Frontal cortex (tissue), 4 donors: ENCODE data around the gene NSUN3. TPM values are rescaled to one million over a fixed set of nuclear protein-coding genes. Genes with fewer than 3 reads are reported as not detected.
A peak's percentile ranks its signal among the peaks of the same experiment; 100 is the strongest.
"Not testable (repeated sequence)": the region's sequence is repeated elsewhere in the genome, so short reads cannot be mapped to it uniquely, and the experiment has no call there.

Experiments
- DNase-seq, 2 donors: peaks; one replicate each; pipeline ENCODE4 v3.0.0; 2012; ENCODE audit warnings: low spot score in 2 of 2
- FAIRE-seq: peaks from 2 replicates; lab custom pipeline; 2012; peaks lifted over from hg19 to GRCh38; lab: Jason Lieb, UNC
- total RNA-seq: library from RNA; depleted of rRNA; stranded (reverse); fragments of >200 nt; gene quantifications from one replicate; pipeline ENCODE4 v1.2.3, GENCODE V29; 2014
- donor health status: control.
- donor health status: control.
- donor health status: control.

NSUN3 gene
- total RNA-seq, 1 donor from 2014 or later, result 26.9 TPM

DNA sequence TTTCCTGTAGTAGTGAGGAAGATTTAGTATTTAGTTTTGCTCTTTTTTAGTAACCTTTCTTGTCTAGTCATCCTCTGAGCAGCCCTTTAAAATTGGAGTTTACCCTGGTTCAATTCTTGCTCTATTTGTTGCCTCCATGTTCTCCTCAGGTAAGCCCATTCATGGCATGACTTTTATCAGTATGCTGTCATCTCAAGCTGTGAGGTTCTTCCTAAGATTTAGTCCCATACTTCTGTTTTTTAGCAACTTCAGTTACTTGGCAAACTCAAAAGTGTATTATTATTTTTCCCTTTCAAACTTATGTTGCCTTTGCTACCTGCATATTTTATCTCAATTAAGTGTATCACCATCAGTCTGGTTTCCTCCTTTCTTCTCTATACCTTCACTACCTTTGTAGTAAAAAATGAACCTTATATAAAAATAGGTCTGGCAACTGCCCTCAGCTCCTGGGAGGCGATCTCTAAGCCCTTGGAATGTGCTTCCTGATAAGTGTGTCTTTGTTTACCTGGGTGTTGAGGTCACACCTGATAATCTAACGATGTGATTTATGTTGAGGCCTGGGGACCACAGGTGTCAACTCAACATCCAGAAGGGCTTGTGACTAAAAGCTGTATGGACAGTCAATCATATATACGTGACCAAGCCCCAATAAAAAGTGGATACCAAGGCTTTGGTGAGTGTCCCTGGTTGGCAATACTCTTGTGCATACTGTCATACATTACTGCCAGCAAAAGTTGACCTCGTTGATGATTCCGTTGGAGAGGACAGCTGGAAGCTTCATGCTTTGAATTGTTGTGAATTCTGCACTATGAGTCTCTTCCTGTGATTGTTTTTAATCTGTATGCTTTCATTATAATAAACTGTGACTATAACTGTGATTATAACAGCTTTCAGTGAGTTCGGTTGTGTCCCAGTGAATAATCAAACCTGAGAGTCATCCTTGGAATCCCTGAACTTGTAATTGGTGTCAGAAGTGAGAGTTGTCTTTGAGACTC, 3.9 kb downstream of the NSUN3 start:
- FAIRE-seq, result no peak

DNA sequence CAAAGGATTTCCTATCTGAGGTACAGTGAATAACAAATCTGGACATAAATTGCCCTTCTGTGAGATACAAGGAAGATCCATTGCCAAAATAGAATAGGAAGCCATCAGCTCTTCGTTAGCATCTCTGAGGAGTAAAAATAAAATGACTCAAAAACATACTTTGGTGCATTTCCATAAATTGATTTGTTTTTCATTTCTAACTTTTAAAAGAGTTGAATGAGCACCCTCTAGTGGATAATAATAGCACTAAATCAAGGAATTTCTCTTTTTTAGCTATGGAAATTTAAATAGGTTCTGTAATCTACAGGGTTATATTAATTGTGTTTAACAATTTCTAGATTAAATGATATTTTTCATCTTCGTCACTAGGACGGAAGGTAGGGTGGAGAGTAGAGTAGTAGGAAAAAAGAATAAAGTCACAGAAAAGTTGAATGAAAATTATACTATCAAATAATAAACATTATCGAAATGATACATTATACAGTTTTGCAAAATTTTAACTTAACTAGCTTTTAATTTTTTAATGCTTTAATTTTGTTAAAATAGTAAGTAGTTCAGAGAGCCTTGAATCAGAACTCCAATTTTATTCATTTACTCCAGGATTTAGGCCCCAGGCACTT, 6.4 kb downstream of the NSUN3 start:
- FAIRE-seq, result peak; percentile 89
- peak in 1 of 2 donors; percentile 6 for DNase-seq

More for the DNA sequence above, 3.9 kb downstream of the NSUN3 start:
- no peak for DNase-seq

DNA sequence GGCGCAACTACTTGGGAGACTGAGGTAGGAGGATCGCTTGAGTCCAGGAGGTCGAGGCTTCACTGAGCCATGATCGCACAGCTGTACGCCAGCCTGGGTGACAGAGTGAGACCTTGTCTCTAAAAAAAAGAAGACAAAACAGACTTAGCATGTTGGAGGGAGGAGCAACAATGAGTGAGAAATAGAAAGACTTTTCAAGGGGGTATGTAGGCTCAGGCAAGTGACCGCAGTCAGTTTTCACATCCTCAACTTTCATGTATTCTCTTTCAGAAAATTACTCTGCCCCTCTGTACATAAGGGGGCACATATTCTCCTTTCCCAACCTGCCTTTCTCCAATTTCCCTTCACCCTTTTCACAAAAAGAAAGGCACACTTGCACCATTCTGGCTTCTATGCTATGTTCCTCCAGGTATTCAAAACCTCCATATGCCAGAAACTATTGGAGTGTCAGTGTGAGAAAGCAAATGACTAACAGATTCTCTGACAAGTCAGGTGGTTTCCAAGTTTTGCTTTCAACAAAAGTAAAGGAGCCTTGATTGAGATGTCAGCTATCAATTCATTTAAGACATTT, 7.6 kb downstream of the NSUN3 start:
- DNase-seq, result no peak
- FAIRE-seq, result no peak

DNA sequence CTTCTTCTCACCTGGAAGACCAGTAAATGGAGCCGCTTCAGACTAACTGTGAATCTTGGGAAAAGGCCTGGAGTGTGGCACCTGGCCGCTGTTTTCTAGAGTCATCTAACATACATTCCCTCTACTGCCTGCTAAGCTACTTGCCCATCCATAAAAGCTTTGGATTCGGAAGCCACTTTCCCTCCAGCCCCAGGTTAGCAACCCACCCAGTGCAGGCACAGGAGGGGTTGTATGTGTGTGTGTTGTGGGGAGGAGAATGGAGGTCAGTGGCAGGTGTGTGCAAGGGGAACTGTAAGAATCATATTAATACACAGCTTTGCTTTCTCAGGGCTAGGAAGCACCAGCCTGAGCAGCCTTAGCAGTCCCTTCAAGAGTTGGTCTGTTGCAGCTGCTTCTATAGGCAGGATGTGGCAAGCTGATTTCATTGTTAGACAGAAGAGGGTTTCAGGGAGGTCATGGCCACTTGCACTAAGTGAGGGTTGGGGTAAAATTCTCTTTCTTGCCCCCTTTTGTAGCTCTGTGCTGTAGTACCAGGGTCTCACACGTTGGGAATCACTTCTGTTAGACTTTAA, 8.9 kb downstream of the NSUN3 start:
- DNase-seq (no peak), FAIRE-seq (no peak)

DNA sequence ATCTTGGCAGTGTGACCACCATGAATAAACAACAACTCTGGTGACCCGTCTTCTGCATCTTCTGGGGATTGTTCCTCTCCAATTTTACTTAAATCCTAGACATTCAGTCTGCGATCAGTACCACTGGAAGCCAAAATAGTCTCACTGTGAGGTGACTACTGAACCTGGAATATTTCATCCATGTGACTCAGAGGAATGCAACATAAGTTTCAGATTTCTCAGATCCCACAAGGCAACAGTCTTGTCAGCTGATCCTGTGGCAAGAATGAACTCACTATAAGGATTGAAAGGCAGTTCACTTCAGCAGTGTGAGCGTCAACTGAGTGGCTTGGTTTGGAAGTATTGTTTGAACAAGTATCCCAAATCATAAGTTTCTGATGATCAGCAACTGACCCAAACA, 13.2 kb downstream of the NSUN3 start:
- FAIRE-seq (no peak), DNase-seq (no peak)

DNA sequence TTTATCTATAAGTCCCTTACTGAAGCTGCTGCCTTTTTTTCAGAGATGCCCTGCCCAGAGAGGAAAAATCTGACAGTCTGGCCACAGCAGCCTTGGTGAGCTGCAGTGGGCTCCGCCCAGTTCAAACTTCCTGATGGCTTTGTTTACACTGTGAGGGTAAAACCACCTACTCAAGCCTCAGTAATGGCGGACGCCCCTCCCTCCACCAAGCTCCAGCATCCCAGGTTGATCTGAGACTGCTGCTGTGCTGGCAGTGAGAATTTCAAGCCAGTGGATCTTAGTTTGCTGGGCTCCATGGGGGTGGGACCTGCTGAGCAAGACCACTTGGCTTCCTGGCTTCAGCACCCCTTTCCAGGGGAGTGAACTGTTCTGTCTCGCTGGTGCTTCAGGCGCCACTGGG, 17.7 kb downstream of the NSUN3 start:
- not testable (repeated sequence) for FAIRE-seq, DNase-seq

DNA sequence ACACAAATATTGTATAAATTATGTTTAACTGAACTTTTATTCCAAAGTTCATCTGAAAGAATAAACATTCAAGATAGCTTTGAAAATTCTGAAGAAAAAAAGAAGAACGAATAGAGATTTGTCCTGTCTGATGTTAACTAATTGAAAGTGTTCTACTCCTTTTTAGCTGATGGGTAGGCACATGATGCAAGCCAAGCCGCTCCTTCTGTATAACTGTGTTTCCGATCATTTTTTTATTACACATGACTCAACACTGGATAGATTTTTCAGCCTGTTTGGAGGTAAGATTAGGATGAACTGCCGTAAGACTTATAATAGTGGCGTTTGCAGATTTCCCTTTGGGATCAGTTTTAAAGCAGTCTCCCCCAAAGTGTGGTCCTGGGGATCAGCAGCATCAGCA, 19.0 kb downstream of the NSUN3 start:
- DNase-seq, result no peak
- FAIRE-seq, result no peak

DNA sequence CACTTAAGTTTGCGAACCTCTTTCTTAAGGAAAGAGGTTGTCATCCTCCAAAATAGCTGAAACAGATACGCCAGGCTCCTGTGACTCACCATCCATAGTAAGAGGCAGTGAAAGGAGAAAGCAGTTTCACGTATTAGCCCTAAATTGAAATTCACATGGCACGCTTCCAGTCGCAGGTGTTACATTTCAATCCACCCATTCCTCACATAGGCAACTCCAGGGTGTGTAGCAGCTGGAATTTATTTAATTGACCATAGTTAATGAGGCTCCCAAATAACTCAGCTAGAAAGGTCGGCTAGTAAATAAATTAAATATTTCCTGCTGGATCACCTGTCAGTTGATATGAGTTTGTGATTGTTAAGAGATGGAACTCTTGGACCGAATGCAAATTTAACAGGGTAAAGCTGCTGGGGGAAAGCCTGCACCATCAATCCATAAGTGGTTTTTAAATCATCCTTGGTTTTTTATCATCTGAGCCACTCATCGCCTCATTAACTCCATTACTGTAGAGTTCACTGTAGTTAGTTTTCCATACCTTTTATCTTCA, 19.6 kb downstream of the NSUN3 start:
- FAIRE-seq (no peak), DNase-seq (no peak)

DNA sequence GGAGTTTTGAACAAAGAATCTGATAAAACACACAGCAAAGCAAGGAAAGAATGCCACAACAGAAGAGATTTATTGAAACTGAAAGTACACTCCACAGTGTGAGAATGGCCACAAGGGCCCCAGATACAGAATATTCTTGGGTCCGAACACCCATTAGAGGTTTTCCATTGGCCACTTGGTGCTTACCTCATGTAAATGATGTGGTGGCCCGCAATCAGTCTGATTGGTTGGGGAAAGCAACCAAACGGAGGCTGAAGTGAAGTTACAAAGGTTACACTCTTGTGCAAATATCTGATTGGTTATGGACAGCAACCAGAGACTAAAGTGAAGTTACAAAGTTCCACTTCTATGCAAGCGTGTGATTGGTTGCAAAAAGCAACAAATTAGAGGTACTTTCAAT, 20.4 kb downstream of the NSUN3 start:
- DNase-seq, result no peak
- no peak for FAIRE-seq

DNA sequence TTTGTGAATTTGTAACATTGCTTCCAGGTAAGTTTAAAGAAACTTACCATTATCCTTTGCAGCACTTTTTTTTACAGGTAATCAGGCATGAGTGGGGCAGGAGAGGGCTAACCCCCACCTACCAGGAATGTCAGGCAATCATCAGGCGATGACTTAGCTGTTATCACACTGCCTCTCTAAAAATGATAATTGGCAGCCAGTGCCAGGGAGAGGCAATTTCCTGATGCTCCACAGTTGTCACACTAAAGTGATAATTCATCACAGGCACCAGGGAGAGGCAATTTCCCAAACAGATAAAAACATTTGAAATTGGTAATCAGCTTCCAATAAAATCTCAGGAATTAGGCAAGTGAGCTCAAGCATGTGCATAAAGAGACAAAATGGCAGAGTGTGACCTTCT, 26.3 kb downstream of the NSUN3 start:
- DNase-seq (no peak), FAIRE-seq (no peak)

DNA sequence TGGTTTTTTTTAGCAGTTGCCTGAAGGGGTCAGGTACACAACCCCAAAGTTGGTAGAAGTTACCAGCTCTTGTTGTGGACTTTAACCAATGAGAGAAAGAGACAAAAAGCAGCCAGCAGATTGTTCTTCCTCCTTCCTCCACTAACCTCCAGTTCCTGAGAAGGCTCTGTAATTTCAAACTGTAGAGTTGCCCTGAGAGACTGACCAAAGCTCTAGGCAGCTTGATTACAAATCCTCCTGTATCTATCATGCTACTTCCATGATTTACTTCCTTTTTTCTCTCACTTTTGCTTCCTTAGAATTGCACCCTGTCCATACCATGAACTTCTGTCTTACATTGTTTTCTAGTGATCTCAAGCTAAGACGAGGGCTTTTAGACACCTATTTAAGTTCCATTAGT, 29.2 kb downstream of the NSUN3 start:
- no peak for DNase-seq
- FAIRE-seq, result no peak

DNA sequence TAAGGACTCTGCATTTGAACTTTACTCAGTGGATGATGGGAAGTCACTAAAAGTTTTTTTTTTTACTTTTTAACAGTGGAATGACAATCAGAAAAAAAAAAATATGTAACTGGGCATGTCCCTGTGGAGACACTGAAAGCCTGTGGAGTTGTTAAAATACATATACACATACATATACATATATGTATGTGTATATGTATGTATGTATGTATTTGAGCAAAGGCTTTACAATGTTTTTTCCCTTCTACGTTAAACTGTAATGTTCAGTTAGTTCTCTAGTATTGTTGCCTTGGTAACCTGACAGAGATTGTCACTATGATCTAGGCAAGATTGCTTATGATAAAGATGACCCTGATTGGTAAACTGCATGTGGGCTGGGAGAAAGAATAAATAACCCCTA, 30.3 kb downstream of the NSUN3 start:
- FAIRE-seq (no peak), DNase-seq (no peak)

DNA sequence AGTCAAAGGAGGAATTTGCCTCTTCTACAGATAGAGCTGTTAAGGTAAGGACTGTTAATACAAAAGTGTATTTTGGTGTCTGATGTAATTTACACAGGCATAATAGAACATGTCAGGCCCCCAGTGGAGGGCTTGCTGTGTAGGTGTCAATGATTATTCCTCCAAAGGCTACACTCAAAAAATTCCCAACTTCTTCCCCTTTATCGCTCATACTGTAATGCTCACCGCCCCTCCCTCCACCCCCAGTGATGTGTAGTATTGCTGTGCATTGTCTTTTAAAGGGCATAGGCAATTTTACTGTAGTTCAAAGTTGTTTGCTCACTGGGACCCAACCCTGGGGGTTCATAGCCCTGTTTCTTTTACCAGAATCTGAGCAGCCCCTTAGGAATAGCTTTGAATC, 32.2 kb downstream of the NSUN3 start:
- no peak for FAIRE-seq

DNA sequence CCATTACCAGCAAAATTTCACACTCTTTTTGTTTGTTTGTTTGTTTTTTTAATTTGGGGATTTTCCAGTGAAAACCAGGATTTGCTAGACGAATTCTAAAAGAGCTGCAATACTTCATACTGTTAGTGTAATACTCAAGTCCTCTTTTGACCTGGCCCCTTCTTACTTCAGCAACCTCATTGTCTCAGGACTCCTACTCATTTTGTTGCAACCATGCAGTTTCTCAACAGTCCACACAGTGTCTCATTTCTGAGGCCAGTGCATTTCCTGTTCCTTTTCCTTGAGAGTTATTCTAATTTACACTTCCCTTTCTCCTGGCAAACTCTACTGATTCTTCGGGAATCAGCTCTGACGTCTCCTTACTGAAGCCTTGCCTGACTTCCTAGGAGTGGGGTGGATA, 35.6 kb downstream of the NSUN3 start:
- DNase-seq (no peak), FAIRE-seq (no peak)

More for the DNA sequence above, 32.2 kb downstream of the NSUN3 start:
- no peak for DNase-seq

DNA sequence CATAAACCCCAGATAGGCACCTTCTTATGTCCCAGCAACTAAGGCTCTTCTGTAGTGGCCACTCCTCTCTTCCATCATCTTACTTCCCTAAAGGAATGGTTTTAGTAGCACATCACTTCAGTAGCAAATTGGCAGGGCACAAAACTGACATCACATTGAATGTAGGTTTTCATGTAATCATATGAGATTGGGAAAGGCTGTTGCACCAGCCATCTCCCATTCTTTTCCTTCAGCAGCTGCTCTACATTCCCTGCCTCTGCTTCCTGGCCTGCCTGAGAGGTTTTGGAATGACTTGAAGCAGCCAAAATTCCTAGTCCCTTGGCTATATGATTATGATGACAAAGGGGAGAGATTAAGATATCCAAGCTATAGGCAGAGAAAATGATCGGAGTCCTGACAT, 36.5 kb downstream of the NSUN3 start:
- DNase-seq (no peak), FAIRE-seq (no peak)

DNA sequence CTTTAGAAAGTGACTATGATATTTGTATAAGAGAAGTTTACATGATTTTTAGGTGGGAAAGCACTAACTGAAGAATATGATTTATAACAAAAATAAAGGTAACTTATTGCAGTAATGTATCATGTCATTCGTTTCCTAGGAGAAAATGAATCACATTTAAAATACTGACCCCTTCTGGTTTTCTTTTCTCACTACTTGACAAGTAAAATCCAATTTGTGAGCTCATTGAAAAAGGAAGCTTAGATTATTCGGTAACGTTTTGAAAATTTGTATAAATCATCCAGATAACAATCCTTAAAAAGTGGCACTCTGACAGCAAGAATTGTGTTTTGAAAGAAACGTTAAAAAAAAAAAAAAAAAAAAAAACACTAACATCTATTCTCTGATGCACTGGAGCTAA, 39.0 kb downstream of the NSUN3 start:
- no peak for FAIRE-seq
- no peak for DNase-seq

DNA sequence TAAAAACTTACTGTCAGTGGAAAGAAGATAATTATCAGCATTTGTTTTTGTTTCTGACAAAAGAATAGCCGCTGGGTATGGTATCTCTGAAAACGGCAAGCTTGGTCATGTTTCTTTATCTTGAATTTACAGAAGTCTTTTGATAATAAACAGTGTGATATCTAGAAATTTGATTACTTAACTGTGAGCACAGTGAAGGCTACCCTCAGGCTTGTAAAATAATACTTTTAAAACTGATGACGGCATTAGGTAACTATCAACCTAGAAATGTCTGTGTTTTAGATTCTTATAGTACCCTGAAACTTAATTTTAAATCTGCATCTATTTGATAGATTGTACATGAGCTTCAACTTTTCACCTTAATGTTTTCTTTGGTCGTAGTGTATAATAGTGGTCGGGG, 43.4 kb downstream of the NSUN3 start:
- DNase-seq (no peak), FAIRE-seq (no peak)

DNA sequence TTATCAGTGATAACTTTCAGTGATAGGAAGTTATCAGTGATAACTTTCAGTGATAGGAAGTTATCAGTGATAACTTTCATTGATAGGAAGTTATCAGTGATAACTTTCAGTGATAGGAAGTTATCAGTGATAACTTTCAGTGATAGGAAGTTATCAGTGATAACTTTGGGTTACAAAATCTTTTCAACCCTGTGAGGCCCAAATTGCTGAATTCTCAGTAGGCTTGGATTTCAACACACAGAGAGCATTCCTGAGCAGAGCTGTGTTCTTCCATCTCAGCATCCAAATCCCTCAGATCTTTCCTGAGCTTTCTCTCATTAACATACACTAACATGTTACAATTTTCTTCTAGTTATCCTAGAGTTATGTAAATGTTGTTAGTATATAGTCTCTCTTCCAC, 47.4 kb downstream of the NSUN3 start:
- FAIRE-seq, DNase-seq: not testable (repeated sequence)

DNA sequence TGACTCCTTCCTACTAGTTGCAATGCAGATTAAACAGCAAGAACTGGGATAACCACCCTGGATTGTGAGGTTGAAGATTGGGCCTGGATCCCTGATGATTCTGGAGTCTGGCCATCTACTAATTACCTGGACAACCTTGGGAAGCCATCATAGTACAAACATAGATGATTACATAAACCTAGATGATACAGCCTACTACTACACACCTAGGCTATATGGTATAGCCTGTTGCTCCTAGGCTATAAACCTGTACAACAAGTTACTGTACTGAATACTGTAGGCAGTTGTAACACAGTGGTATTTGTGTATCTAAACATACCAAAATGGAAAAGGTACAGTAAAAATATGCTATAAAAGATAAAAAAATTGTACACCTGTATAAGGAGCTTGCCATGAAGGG, 48.0 kb downstream of the NSUN3 start:
- FAIRE-seq, result no peak
- DNase-seq, result no peak

DNA sequence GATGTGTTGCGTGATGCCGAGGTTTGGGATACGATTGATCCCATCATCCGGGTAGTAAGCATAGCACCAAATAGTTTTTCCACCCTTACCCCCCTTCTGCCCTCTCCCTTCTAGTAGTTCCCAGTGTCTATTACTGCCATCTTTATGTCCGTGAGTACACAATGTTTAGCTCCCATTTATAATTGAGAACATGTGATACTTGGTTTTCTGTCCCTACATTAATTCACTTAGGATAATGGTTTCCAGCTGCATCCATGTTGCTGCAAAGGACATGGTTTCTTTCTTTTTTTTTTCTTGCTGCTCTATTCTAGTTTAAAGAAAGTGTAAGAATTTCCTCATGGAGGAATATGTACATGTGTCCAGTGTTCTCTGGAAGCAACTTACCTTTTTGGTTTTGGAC, 51.8 kb downstream of the NSUN3 start:
- FAIRE-seq, result no peak

More for the DNA sequence above, 51.8 kb downstream of the NSUN3 start:
- no peak for DNase-seq
